Panc1 (cell line): ENCODE data around the gene SH2D3C.

Experiments
- POLR2AphosphoS5 ChIP-seq: IDR thresholded peaks from 2 replicates; pipeline ENCODE4 v1.6.1; 2012; ENCODE audit warnings: mild to moderate bottlenecking, low read depth, low read length, moderate library complexity
- TF ChIP-seq, protein P1 (sequence below), 2 experiments: IDR thresholded peaks; 2 replicates each; pipeline ENCODE4 v1.6.1; 2011 to 2012; ENCODE audit warnings: low read depth in 2 of 2, control low read depth in 1 of 2, low read length in 1 of 2, mild to moderate bottlenecking in 1 of 2, moderate library complexity in 1 of 2; ENCODE audit not compliant: insufficient read depth in 1 of 2
- TF ChIP-seq, protein P2 (sequence below): fragments of 450-650 bp; IDR thresholded peaks from 2 replicates; pipeline ENCODE4 v1.5.1; 2017; ENCODE audit warnings: mild to moderate bottlenecking

DNA sequence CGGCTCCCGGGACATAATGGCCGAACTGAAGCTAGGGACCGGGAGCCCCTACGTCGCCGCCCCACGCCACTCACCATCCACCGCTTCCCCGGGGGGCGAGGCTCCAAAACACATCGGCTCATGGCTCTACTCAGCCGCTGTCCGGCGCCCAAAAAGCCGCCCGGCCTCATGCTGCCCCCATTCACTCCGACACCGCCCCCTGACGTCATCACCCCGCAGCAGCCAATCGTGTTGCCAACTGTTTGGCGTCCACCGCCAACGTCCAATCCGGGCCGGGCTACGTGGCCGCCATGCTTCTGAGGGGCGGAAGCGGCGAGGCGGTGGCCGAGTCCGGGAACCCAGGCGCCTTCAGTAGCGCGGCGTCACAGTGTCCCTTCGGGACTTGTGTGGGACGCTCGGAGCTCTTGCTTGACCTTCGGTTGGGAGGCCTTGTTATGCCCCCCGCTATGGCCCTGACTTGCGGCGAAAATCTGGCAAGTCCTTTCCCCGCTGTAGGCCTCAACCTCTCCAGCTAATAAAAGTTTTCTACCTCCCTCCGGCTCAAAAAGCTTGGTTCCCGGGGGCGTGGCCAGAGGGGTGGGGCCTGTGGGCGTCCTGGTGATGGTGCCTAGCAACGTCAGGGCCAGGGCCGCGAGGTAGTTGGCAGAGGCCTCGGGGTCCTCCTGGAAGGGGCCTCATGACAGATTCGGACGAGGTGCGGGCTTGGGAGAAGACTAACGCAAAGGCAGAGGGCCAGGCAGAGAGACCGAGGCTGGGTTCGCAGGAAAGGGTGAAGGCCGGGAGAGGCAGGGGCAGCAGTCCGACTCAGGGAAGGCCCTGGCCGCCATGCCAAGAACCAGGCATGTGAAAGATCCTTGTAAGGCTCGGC is 62.8 kb downstream of the SH2D3C start, which contains the start of the genes PTRH1 and TTC16:
- TF ChIP-seq, protein P1, sequence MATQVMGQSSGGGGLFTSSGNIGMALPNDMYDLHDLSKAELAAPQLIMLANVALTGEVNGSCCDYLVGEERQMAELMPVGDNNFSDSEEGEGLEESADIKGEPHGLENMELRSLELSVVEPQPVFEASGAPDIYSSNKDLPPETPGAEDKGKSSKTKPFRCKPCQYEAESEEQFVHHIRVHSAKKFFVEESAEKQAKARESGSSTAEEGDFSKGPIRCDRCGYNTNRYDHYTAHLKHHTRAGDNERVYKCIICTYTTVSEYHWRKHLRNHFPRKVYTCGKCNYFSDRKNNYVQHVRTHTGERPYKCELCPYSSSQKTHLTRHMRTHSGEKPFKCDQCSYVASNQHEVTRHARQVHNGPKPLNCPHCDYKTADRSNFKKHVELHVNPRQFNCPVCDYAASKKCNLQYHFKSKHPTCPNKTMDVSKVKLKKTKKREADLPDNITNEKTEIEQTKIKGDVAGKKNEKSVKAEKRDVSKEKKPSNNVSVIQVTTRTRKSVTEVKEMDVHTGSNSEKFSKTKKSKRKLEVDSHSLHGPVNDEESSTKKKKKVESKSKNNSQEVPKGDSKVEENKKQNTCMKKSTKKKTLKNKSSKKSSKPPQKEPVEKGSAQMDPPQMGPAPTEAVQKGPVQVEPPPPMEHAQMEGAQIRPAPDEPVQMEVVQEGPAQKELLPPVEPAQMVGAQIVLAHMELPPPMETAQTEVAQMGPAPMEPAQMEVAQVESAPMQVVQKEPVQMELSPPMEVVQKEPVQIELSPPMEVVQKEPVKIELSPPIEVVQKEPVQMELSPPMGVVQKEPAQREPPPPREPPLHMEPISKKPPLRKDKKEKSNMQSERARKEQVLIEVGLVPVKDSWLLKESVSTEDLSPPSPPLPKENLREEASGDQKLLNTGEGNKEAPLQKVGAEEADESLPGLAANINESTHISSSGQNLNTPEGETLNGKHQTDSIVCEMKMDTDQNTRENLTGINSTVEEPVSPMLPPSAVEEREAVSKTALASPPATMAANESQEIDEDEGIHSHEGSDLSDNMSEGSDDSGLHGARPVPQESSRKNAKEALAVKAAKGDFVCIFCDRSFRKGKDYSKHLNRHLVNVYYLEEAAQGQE (IDR thresholded peaks at IDR 0.05; ENCODE audit: insufficient read depth in 1 of 2, low read depth in 2 of 2, low read length in 1 of 2) = no peak
- no peak for TF ChIP-seq POLR2AphosphoS5
- TF ChIP-seq, protein P2, sequence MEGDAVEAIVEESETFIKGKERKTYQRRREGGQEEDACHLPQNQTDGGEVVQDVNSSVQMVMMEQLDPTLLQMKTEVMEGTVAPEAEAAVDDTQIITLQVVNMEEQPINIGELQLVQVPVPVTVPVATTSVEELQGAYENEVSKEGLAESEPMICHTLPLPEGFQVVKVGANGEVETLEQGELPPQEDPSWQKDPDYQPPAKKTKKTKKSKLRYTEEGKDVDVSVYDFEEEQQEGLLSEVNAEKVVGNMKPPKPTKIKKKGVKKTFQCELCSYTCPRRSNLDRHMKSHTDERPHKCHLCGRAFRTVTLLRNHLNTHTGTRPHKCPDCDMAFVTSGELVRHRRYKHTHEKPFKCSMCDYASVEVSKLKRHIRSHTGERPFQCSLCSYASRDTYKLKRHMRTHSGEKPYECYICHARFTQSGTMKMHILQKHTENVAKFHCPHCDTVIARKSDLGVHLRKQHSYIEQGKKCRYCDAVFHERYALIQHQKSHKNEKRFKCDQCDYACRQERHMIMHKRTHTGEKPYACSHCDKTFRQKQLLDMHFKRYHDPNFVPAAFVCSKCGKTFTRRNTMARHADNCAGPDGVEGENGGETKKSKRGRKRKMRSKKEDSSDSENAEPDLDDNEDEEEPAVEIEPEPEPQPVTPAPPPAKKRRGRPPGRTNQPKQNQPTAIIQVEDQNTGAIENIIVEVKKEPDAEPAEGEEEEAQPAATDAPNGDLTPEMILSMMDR = no peak
